Stimulated activated CD4-positive, alpha-beta T cell treated with anti-CD3 and anti-CD28 coated beads, TNF-alpha, amount 100 ng/mL, for 48 hours (primary cell): ENCODE measurements around the gene PSMD4.
"Not testable (repeated sequence)": the region's sequence is repeated elsewhere in the genome, so short reads cannot be mapped to it uniquely, and the experiment has no call there.

Experiments
- DNase-seq, 3 donors: peaks; one replicate each; pipeline ENCODE4 v3.0.0-alpha.2; 2020; ENCODE audit warnings: low read depth in 3 of 3

The PSMD4 gene

GRCh38 chr1:151254217-151255213, at the start of gene PSMD4:
Gene PSMD4 (plus strand): TSS chr1:151254734. CDS start chr1:151254783, 49 bp downstream.
- peak; percentile 85 to 88 (median 88) for DNase-seq

GRCh38 chr1:151205381-151205965, 49.1 kb upstream of the PSMD4 start:
- not testable (repeated sequence) for DNase-seq

GRCh38 chr1:151210830-151211229, 43.7 kb upstream of the PSMD4 start:
- DNase-seq, result no peak

- DNase-seq, result no peak
Observed at GRCh38 chr1:151211972-151212705, 42.4 kb upstream of the PSMD4 start.

GRCh38 chr1:151213560-151213959, 41.0 kb upstream of the PSMD4 start:
- no peak for DNase-seq

- no peak for DNase-seq
Observed at GRCh38 chr1:151221616-151222015, 32.9 kb upstream of the PSMD4 start.

GRCh38 chr1:151222130-151222529, 32.4 kb upstream of the PSMD4 start:
- DNase-seq, result no peak

- DNase-seq, result no peak
Observed at GRCh38 chr1:151235235-151235634, 19.3 kb upstream of the PSMD4 start.

GRCh38 chr1:151237678-151238466, 16.7 kb upstream of the PSMD4 start:
- DNase-seq, result no peak

- no peak for DNase-seq
Observed at GRCh38 chr1:151238467-151238739, 16.1 kb upstream of the PSMD4 start.

- DNase-seq, result no peak
Observed at GRCh38 chr1:151242442-151242841, 12.1 kb upstream of the PSMD4 start.

- no peak for DNase-seq
Observed at GRCh38 chr1:151243683-151244216, 10.8 kb upstream of the PSMD4 start.

- no peak for DNase-seq
Observed at GRCh38 chr1:151246786-151247185, 7.7 kb upstream of the PSMD4 start.

- DNase-seq, result peak; percentile 28 to 56 (median 32)
Observed at GRCh38 chr1:151251656-151252470, 2.7 kb upstream of the PSMD4 start.

GRCh38 chr1:151255381-151255780, 847 bp downstream of the PSMD4 start:
- no peak for DNase-seq

GRCh38 chr1:151259351-151259750, 4.8 kb downstream of the PSMD4 start:
- no peak for DNase-seq

GRCh38 chr1:151265446-151266236, 11.1 kb downstream of the PSMD4 start:
- DNase-seq, result no peak

- DNase-seq, result no peak
Observed at GRCh38 chr1:151266315-151266714, 11.8 kb downstream of the PSMD4 start.

- DNase-seq, result no peak
Observed at GRCh38 chr1:151266821-151267220, 12.3 kb downstream of the PSMD4 start.

- DNase-seq, result no peak
Observed at GRCh38 chr1:151267760-151268159, 13.2 kb downstream of the PSMD4 start.
